Common myeloid progenitor, CD34-positive (primary cell): ENCODE data around the gene KRT6A.

Experiments
- CTCF ChIA-PET: fragments of 350-600 bp; sonication (Branson Sonifier 250); formaldehyde crosslinking; loops from one replicate; lab custom pipeline; 2021; ENCODE audit warnings: antibody characterized with exemption; lab: Charles Lee
- POLR2A ChIA-PET: fragments of 350-600 bp; sonication (Branson Sonifier 250); formaldehyde crosslinking; loops from one replicate; lab custom pipeline; 2021; ENCODE audit warnings: antibody characterized with exemption; lab: Charles Lee
- DNase-seq, 3 donors: peaks; one replicate each; pipeline versions ENCODE4 v3.0.0 to v3.0.0-alpha.2; 2013
- H3K27ac ChIP-seq, 2 experiments: 1 replicate in 1 of 2; 2 replicates in 1 of 2; pipeline ENCODE4 v1.7.0; 2013; ENCODE audit warnings: inconsistent platforms in 2 of 2, low read length in 2 of 2, mild to moderate bottlenecking in 2 of 2, low read depth in 1 of 2, moderate library complexity in 1 of 2; ENCODE audit not compliant: severe bottlenecking in 2 of 2, insufficient read depth in 1 of 2, poor library complexity in 1 of 2
- H3K27me3 ChIP-seq, 5 experiments: replicated peaks in 2 of 5; 1 replicate in 3 of 5; 2 replicates in 2 of 5; pipeline versions ENCODE4 v1.6.1 to v1.7.0; 2013; ENCODE audit warnings: low read length in 4 of 5, mild to moderate bottlenecking in 2 of 5, moderate library complexity in 2 of 5, inconsistent platforms in 1 of 5; ENCODE audit not compliant: insufficient read depth in 5 of 5, control insufficient read depth in 4 of 5
- H3K36me3 ChIP-seq, 4 experiments: 1 replicate in 2 of 4; 2 replicates in 2 of 4; pipeline versions ENCODE4 v1.6.1 to v1.7.0; 2013; ENCODE audit warnings: low read length in 3 of 4, control low read depth in 1 of 4, mild to moderate bottlenecking in 1 of 4; ENCODE audit not compliant: control insufficient read depth in 4 of 4, insufficient read depth in 4 of 4
- H3K4me1 ChIP-seq, 4 experiments: 1 replicate in 3 of 4; 2 replicates in 1 of 4; pipeline versions ENCODE4 v1.6.1 to v1.7.1; 2013; ENCODE audit warnings: low read length in 3 of 4, mild to moderate bottlenecking in 3 of 4, control low read depth in 1 of 4, inconsistent platforms in 1 of 4, moderate library complexity in 1 of 4; ENCODE audit not compliant: control insufficient read depth in 4 of 4, insufficient read depth in 4 of 4; ENCODE audit errors: control extremely low read depth in 1 of 4
- H3K4me3 ChIP-seq, 7 experiments: 1 replicate in 4 of 7; 2 replicates in 3 of 7; pipeline versions ENCODE4 v1.5.1 to v1.7.0; 2013; ENCODE audit warnings: mild to moderate bottlenecking in 7 of 7, low read length in 6 of 7, moderate library complexity in 6 of 7, inconsistent platforms in 2 of 7, low read depth in 2 of 7, control low read depth in 1 of 7; ENCODE audit not compliant: insufficient read depth in 4 of 7, control insufficient read depth in 1 of 7; ENCODE audit errors: extremely low read depth in 1 of 7
- H3K9me3 ChIP-seq, 5 experiments: 1 replicate in 4 of 5; 2 replicates in 1 of 5; pipeline versions ENCODE4 v1.6.1 to v1.7.1; 2013; ENCODE audit warnings: low read length in 4 of 5, mild to moderate bottlenecking in 2 of 5, inconsistent platforms in 1 of 5, low read depth in 1 of 5, moderate library complexity in 1 of 5; ENCODE audit not compliant: control insufficient read depth in 4 of 5, insufficient read depth in 2 of 5; ENCODE audit errors: control extremely low read depth in 1 of 5
- WGBS: methylation state at CpG from one replicate; pipeline ENCODE4 v1.1.5; 2013; ENCODE audit not compliant: insufficient coverage; 5-methylcytosine and 5-hydroxymethylcytosine counted together

The KRT6A gene

GRCh38 chr12:52464897-52465296 lies 28.2 kb downstream of the KRT6A start:
- no peak overlapping the region for H3K27ac ChIP-seq
- no peak overlapping the region for H3K4me3 ChIP-seq
- DNase-seq: no peak
- no peaks in the 10 kb centered on the region for H3K9me3 ChIP-seq
- no peaks in the 10 kb centered on the region for H3K4me1 ChIP-seq
- H3K36me3 ChIP-seq: no peaks in the 10 kb centered on the region
- peaks cover 0 to 7% (median 3%) of the 10 kb centered on the region in 5 experiments for H3K27me3 ChIP-seq
- 44% methylated on average over 2 of the region's 2 CpGs for WGBS
- ChIA-PET POLR2A (no interaction called here), CTCF (no interaction called here)

GRCh38 chr12:52461693-52462092 lies 31.4 kb downstream of the KRT6A start:
- POLR2A ChIA-PET: no interaction called here
- no peak for DNase-seq
- H3K9me3 ChIP-seq: no peaks in the 10 kb centered on the region
- no peaks in the 10 kb centered on the region for H3K36me3 ChIP-seq
- H3K27me3 ChIP-seq: peaks cover 0 to 7% (median 0%) of the 10 kb centered on the region in 5 experiments
- H3K4me3 ChIP-seq: no peak overlapping the region
- no peak overlapping the region for H3K27ac ChIP-seq
- WGBS: 71% methylated on average over 4 of the region's 5 CpGs
- no peaks in the 10 kb centered on the region for H3K4me1 ChIP-seq
- CTCF ChIA-PET: no interaction called here

- Histone ChIP-seq H3K9me3 (no peaks in the 10 kb centered on the region), H3K27ac (no peak overlapping the region), H3K4me3 (no peak overlapping the region), H3K27me3 (peaks cover 0 to 6% (median 0%) of the 10 kb centered on the region in 5 experiments), H3K36me3 (no peaks in the 10 kb centered on the region), H3K4me1 (no peaks in the 10 kb centered on the region)
- ChIA-PET CTCF (interaction anchor here (0.6 to 1.1 kb wide), 2 partner anchors 17 to 91 kb away, joined by 3 read pairs; no protein-coding TSS in a partner anchor), POLR2A (no interaction called here)
- WGBS: 83% methylated on average over 3 of the region's 5 CpGs
- DNase-seq: no peak
Observed at GRCh38 chr12:52458861-52459260, 34.2 kb downstream of the KRT6A start.

- Histone ChIP-seq H3K27ac (no peak overlapping the region), H3K9me3 (no peaks in the 10 kb centered on the region), H3K36me3 (no peaks in the 10 kb centered on the region), H3K4me3 (no peak overlapping the region), H3K27me3 (peaks cover 0 to 4% (median 0%) of the 10 kb centered on the region in 5 experiments), H3K4me1 (no peaks in the 10 kb centered on the region)
- DNase-seq: no peak
- WGBS: no CpG with 5 or more reads among the region's 1 CpG
- ChIA-PET POLR2A (no interaction called here), CTCF (no interaction called here)
Observed at GRCh38 chr12:52455821-52456220, 37.2 kb downstream of the KRT6A start.

- POLR2A ChIA-PET: no interaction called here
- no peak for DNase-seq
- 100% methylated on average over 1 of the region's 3 CpGs for WGBS
Observed at GRCh38 chr12:52454411-52455201, 38.5 kb downstream of the KRT6A start.

GRCh38 chr12:52452101-52452500 lies 41.0 kb downstream of the KRT6A start, which contains the start of gene KRT6B:
TSS of gene KRT6B (minus strand) at chr12:52452146. CDS start at chr12:52452078, 68 bp downstream.
- Histone ChIP-seq H3K36me3 (no peaks in the 10 kb centered on the region), H3K9me3 (no peaks in the 10 kb centered on the region), H3K4me3 (no peak within 1 kb of the TSS), H3K4me1 (no peaks in the 10 kb centered on the region), H3K27me3 (peaks cover 0 to 4% (median 3%) of the 10 kb centered on the region in 5 experiments), H3K27ac (no peak within 1 kb of the TSS)
- POLR2A ChIA-PET: no interaction called here
- CTCF ChIA-PET: no interaction called here
- WGBS: 98% methylated on average over 6 of the region's 6 CpGs
- DNase-seq: no peak

More at GRCh38 chr12:52454411-52455201, 38.5 kb downstream of the KRT6A start:
- no peaks in the 10 kb centered on the region for H3K4me1 ChIP-seq
- H3K9me3 ChIP-seq: no peaks in the 10 kb centered on the region
- peaks cover 0 to 4% (median 3%) of the 10 kb centered on the region in 5 experiments for H3K27me3 ChIP-seq
- no peak overlapping the region for H3K27ac ChIP-seq
- CTCF ChIA-PET: no interaction called here
- H3K4me3 ChIP-seq: no peak overlapping the region
- no peaks in the 10 kb centered on the region for H3K36me3 ChIP-seq

GRCh38 chr12:52448228-52448627 lies 44.8 kb downstream of the KRT6A start:
- H3K4me3 ChIP-seq: no peak overlapping the region
- no peak for DNase-seq
- 38% methylated on average over 3 of the region's 3 CpGs for WGBS
- POLR2A ChIA-PET: no interaction called here
- peaks cover 0 to 4% (median 3%) of the 10 kb centered on the region in 5 experiments for H3K27me3 ChIP-seq
- CTCF ChIA-PET: no interaction called here
- H3K9me3 ChIP-seq: no peaks in the 10 kb centered on the region
- H3K27ac ChIP-seq: no peak overlapping the region
- H3K4me1 ChIP-seq: peaks cover 0 to 3% (median 2%) of the 10 kb centered on the region in 4 experiments
- H3K36me3 ChIP-seq: no peaks in the 10 kb centered on the region
